Fibroblast of lung (primary cell): ENCODE data around the gene MEIOB. TPM values are rescaled to one million over a fixed set of nuclear protein-coding genes. Genes with fewer than 3 reads are reported as not detected.
"Not testable (repeated sequence)": the region's sequence is repeated elsewhere in the genome, so short reads cannot be mapped to it uniquely, and the experiment has no call there.

Source experiments
- DNase-seq, 2 donors: peaks; one replicate each; pipeline versions ENCODE4 v3.0.0 to v3.0.0-alpha.2; 2010; ENCODE audit warnings: low read depth in 2 of 2
- H2AFZ ChIP-seq: 2 replicates; pipeline ENCODE4 v1.5.1; 2012; ENCODE audit warnings: low read length, control low read depth, inconsistent platforms
- H3K27ac ChIP-seq: 2 replicates; pipeline ENCODE4 v1.5.1; 2011; ENCODE audit warnings: low read length, control low read depth; ENCODE audit not compliant: insufficient read depth
- H3K27me3 ChIP-seq: 2 replicates; pipeline ENCODE4 v1.5.1; 2011; ENCODE audit warnings: mild to moderate bottlenecking, low read length; ENCODE audit not compliant: control insufficient read depth, insufficient read depth
- H3K36me3 ChIP-seq: 2 replicates; pipeline ENCODE4 v1.5.1; 2011; ENCODE audit warnings: low read length; ENCODE audit not compliant: control insufficient read depth, insufficient read depth
- H3K4me1 ChIP-seq: 2 replicates; pipeline ENCODE4 v1.5.1; 2011; ENCODE audit warnings: low read length; ENCODE audit not compliant: control insufficient read depth, insufficient read depth; ENCODE audit errors: extremely low read depth
- H3K4me2 ChIP-seq: 2 replicates; pipeline ENCODE4 v1.5.1; 2011; ENCODE audit warnings: low read length, control low read depth; ENCODE audit not compliant: insufficient read depth; ENCODE audit errors: extremely low read depth
- H3K4me3 ChIP-seq, 4 experiments: fragments of 200-600 bp in 1 of 4; sonication (generic) in 1 of 4; replicated peaks in 1 of 4; 2 replicates each; pipeline ENCODE4 v1.5.1; 2011 to 2016; ENCODE audit warnings: low read length in 4 of 4, low read depth in 3 of 4, mild to moderate bottlenecking in 3 of 4, control low read depth in 2 of 4, inconsistent platforms in 1 of 4, mixed read lengths in 1 of 4; ENCODE audit not compliant: insufficient read depth in 1 of 4; ENCODE audit errors: control extremely low read depth in 1 of 4
- H3K79me2 ChIP-seq: 2 replicates; pipeline ENCODE4 v1.5.1; 2012; ENCODE audit warnings: mild to moderate bottlenecking, low read length, inconsistent platforms; ENCODE audit not compliant: control insufficient read depth, insufficient read depth
- H3K9ac ChIP-seq: 2 replicates; pipeline ENCODE4 v1.5.1; 2011; ENCODE audit warnings: mild to moderate bottlenecking, low read length, control low read depth; ENCODE audit not compliant: insufficient read depth
- H3K9me3 ChIP-seq: 2 replicates; pipeline ENCODE4 v1.5.1; 2012; ENCODE audit warnings: low read depth, low read length; ENCODE audit not compliant: control insufficient read depth, insufficient read depth
- H4K20me1 ChIP-seq: 2 replicates; pipeline ENCODE4 v1.5.1; 2011; ENCODE audit warnings: low read length; ENCODE audit not compliant: control insufficient read depth, insufficient read depth; ENCODE audit errors: extremely low read depth
- EZH2 ChIP-seq: IDR thresholded peaks from 2 replicates; pipeline ENCODE4 v1.5.1; 2012; ENCODE audit warnings: low read length, control low read depth, mild to moderate bottlenecking; ENCODE audit errors: missing control alignments
- polyA minus RNA-seq: library from RNA; depleted of rRNA, polyadenylated mRNA; stranded (reverse); fragments of >200 nt; gene quantifications from 2 replicates; pipeline ENCODE4 v1.2.3, GENCODE V29; 2011; ENCODE audit warnings: low replicate concordance
- polyA plus RNA-seq, 2 donors: library from polyadenylated mRNA; depleted of rRNA in 1 of 2; stranded (reverse) in 1 of 2; unstranded in 1 of 2; fragments of >200 nt; gene quantifications; 2 replicates each; pipeline ENCODE4 v1.2.1, GENCODE V29; 2011 to 2012; ENCODE audit warnings: missing spikeins in 1 of 2
- total RNA-seq: library from RNA; depleted of rRNA; stranded (reverse); fragments of >200 nt; gene quantifications from 2 replicates; pipeline ENCODE4 v1.2.1, GENCODE V29; 2014
- TF ChIP-seq, protein P1 (sequence below), 2 donors: IDR thresholded peaks in 1 of 2; conservative IDR thresholded peaks in 1 of 2; 1 replicate in 1 of 2; 2 replicates in 1 of 2; pipeline ENCODE4 v1.5.1; 2011 to 2012; ENCODE audit warnings: low read length in 2 of 2, control low read depth in 1 of 2, inconsistent platforms in 1 of 2, low read depth in 1 of 2, mild to moderate bottlenecking in 1 of 2

MEIOB gene, protein sequence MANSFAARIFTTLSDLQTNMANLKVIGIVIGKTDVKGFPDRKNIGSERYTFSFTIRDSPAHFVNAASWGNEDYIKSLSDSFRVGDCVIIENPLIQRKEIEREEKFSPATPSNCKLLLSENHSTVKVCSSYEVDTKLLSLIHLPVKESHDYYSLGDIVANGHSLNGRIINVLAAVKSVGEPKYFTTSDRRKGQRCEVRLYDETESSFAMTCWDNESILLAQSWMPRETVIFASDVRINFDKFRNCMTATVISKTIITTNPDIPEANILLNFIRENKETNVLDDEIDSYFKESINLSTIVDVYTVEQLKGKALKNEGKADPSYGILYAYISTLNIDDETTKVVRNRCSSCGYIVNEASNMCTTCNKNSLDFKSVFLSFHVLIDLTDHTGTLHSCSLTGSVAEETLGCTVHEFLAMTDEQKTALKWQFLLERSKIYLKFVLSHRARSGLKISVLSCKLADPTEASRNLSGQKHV
- total RNA-seq = not detected in 2 replicates
- polyA plus RNA-seq = 0.05 TPM in 1 of 2 replicates, not detected in the other
- polyA plus RNA-seq (2012) = 0.13 TPM in 1 of 2 replicates, not detected in the other
- not detected in 2 replicates for polyA minus RNA-seq

DNA sequence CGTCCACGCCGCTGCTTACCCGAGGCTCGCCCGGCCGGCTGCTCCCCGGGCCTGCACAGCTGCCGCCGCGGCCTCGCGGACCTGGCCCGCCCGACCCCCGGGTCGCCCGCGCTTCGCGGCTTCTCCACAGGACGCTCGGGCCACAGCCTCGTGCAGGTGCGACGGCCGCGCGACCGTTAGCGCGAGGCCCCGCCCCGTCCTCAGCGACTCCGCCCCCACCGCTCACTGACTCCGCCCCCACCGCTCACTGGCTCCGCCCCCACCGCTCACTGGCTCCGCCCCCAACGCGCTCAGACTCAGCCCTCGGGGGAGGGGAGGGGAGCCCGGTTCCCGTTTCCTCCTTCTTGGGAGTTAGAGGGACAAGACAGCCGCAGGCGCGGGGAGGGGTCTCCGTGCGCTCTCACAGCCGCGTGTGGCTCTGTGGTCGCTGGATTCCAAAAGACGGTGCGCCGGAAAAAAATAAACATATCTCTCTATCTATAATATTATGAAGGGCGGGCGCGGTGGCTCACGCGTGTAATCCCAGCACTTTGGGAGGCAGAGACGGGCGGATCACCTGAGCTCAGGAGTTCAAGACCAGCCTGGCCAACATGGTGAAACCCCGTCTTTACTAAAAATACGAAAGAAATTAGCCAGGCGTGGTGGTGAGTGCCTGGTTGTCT, at the start of gene MEIOB:
TSS of gene MEIOB (minus strand) at position 191 of the 662 bp plus-strand sequence. CDS start 3,989 bp downstream, outside the sequence.
- peaks cover 4% of the 10 kb centered on the region for H3K27me3 ChIP-seq
- H3K79me2 ChIP-seq = no peaks in the 10 kb centered on the region
- no peak within 1 kb of the TSS for H3K27ac ChIP-seq
- TF ChIP-seq, protein P1, sequence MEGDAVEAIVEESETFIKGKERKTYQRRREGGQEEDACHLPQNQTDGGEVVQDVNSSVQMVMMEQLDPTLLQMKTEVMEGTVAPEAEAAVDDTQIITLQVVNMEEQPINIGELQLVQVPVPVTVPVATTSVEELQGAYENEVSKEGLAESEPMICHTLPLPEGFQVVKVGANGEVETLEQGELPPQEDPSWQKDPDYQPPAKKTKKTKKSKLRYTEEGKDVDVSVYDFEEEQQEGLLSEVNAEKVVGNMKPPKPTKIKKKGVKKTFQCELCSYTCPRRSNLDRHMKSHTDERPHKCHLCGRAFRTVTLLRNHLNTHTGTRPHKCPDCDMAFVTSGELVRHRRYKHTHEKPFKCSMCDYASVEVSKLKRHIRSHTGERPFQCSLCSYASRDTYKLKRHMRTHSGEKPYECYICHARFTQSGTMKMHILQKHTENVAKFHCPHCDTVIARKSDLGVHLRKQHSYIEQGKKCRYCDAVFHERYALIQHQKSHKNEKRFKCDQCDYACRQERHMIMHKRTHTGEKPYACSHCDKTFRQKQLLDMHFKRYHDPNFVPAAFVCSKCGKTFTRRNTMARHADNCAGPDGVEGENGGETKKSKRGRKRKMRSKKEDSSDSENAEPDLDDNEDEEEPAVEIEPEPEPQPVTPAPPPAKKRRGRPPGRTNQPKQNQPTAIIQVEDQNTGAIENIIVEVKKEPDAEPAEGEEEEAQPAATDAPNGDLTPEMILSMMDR (conservative IDR thresholded peaks at IDR 0.05 in 1 of 2, IDR thresholded peaks at IDR 0.05 in 1 of 2; ENCODE audit: low read depth in 1 of 2, low read length in 2 of 2) = no peak
- TF ChIP-seq EZH2 = no peak
- no peaks in the 10 kb centered on the region for H4K20me1 ChIP-seq
- DNase-seq = no peak
- H3K4me3 ChIP-seq = no peak within 1 kb of the TSS
- H3K4me2 ChIP-seq = no peak within 1 kb of the TSS
- no peak within 1 kb of the TSS for H3K9ac ChIP-seq
- H3K9me3 ChIP-seq = no peaks in the 10 kb centered on the region
- peaks cover 3% of the 10 kb centered on the region for H3K4me1 ChIP-seq
- H2AFZ ChIP-seq = no peak within 1 kb of the TSS
- H3K36me3 ChIP-seq = no peaks in the 10 kb centered on the region

GRCh38 chr16:1920727-1921171, 48.8 kb upstream of the MEIOB start:
- Histone ChIP-seq H3K36me3 (no peaks in the 10 kb centered on the region), H2AFZ (no peak overlapping the region), H4K20me1 (no peaks in the 10 kb centered on the region), H3K27me3 (peaks cover 57% of the 10 kb centered on the region), H3K27ac (no peak overlapping the region), H3K9me3 (no peaks in the 10 kb centered on the region), H3K9ac (no peak overlapping the region), H3K4me2 (no peak overlapping the region), H3K4me1 (peaks cover 4% of the 10 kb centered on the region), H3K4me3 (no peak overlapping the region), H3K79me2 (no peaks in the 10 kb centered on the region)
- peak in 1 of 2 donors; percentile 4 for DNase-seq
- TF ChIP-seq, protein P1 (conservative IDR thresholded peaks at IDR 0.05 in 1 of 2, IDR thresholded peaks at IDR 0.05 in 1 of 2; ENCODE audit: low read depth in 1 of 2, low read length in 2 of 2) = no peak
- TF ChIP-seq EZH2 = peak; percentile 67

- not testable (repeated sequence) for H3K79me2 ChIP-seq, H3K9me3 ChIP-seq, H3K4me3 ChIP-seq, H4K20me1 ChIP-seq, DNase-seq, H3K36me3 ChIP-seq, H3K27ac ChIP-seq, H3K4me1 ChIP-seq, H3K9ac ChIP-seq, H2AFZ ChIP-seq, H3K4me2 ChIP-seq
- peaks cover 60% of the 10 kb centered on the region for H3K27me3 ChIP-seq
Observed at GRCh38 chr16:1920122-1920521, 48.2 kb upstream of the MEIOB start.
